HG03469 (cell line): ENCODE results near the gene ATP11A.
"Not testable (repeated sequence)": the region's sequence is repeated elsewhere in the genome, so short reads cannot be mapped to it uniquely, and the experiment has no call there.

Experiments used
- ATAC-seq: cut with Tn5 transposase; IDR thresholded peaks from one replicate; pipeline ENCODE4 v1.9.1; 2021; ENCODE audit warnings: mild to moderate bottlenecking, moderate library complexity, moderate number of reproducible peaks; ENCODE audit not compliant: unreplicated experiment

ATP11A gene

DNA sequence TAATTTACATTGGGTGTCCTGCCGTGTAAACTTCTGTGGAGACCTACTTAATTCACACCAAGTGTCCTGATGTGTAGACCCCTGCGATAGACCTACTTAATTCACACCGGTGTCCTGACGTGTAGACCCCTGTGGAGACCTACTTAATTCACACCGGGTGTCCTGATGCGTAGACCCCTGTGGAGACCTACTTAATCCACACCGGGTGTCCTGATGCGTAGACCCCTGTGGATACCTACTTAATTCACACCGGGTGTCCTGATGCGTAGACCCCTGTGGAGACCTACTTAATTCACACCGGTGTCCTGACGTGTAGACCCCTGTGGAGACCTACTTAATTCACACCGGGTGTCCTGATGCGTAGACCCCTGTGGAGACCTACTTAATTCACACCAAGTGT, 97.0 kb downstream of the ATP11A start:
- ATAC-seq = not testable (repeated sequence)

DNA sequence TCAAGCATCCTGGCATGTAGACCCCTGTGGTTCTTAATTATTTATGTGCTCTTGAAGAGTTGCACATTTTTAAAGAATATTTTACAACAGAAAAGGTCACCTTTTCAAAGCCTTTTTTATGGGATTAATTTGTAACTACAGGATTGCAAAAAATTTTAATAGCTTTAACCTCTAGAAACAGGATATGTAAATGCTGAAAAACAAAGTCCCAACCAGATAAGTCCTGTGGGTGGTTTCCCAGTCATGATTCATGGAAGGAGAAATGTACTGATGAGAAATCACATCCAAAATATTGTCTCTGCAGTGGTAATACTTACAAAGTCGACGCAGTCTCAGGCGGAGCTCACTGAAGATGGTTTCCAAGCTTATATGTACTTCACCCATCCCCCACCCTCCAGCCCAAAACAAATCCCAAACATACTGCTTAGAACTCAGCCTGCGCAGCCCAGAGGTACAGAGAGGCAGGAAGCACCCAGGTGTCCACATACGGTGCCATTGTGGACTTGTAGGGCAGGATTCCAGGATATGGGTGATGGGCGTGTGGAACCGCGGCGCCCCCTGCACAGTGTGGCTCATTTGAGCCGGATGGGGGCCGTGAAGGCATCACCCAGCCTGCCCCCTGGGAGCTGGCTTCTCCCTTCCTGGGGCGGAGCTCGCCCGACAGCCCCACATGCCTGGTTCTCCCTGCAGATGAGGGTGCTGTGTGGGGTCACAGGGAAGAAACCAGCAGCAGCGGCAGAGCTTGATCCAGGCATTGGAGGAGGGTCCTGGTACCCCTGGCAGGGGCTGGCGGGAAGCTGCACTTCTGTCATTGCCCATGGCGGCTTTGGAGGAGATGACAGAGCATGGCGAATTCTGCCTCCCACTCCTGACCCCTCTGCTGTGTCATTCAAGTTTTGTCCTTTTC, 101.2 kb downstream of the ATP11A start:
- ATAC-seq = no peak

DNA sequence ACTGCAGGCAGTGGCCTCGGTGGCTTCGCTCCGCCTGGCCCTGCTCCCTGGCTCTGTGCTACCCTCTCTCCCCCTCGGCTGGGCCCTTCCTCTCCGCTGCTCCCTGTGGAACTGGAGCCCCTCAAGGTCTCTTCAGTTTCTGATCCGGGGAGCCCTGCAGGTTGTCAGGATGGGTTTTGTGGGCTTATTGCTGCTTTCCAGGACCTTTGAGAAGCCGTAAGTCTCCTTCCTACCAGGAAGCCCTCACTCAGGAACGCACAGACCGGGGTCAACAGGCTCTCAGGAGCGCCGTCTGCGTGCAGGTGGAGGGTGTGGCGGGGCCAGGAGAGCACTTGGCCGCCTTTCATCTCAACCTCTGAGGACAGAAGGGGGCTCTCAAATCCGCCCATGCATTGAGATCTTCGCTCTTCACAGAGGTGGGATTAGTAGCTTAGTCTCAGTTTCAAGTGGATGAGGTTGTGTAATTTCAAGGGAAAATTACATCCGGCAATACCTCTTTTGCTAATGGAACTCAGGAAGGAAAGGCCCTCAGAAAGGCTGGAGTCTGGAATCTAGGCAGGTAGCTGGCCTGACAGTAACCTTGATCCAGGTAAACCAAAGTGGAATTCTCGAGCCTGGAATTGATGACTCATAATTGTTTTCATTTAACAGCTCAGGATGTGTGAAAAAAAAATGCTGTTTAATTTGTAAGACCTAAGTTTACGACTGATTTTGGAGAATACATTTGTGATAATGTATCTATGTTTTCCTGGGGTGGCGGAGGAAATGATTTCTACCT, 102.0 kb downstream of the ATP11A start:
- no peak for ATAC-seq

DNA sequence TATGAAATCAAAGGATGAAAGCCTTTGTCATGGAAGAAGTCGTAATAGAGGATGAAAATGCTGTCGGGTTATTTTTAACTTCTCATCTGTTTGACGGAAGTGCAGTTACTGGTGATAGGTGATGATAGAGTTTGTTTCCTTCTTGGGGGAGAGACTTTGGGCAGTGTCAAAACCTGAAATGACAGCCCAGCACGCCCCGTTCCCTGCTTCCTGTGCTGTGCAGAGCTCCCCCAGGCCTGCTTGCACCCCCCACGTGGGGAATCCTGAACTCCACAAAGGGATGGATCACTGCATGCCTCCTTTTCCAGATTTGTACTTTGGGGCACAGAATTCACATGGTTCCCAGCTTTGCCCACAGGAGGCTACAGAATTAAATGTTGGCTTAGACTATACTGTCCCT, 102.7 kb downstream of the ATP11A start:
- no peak for ATAC-seq

DNA sequence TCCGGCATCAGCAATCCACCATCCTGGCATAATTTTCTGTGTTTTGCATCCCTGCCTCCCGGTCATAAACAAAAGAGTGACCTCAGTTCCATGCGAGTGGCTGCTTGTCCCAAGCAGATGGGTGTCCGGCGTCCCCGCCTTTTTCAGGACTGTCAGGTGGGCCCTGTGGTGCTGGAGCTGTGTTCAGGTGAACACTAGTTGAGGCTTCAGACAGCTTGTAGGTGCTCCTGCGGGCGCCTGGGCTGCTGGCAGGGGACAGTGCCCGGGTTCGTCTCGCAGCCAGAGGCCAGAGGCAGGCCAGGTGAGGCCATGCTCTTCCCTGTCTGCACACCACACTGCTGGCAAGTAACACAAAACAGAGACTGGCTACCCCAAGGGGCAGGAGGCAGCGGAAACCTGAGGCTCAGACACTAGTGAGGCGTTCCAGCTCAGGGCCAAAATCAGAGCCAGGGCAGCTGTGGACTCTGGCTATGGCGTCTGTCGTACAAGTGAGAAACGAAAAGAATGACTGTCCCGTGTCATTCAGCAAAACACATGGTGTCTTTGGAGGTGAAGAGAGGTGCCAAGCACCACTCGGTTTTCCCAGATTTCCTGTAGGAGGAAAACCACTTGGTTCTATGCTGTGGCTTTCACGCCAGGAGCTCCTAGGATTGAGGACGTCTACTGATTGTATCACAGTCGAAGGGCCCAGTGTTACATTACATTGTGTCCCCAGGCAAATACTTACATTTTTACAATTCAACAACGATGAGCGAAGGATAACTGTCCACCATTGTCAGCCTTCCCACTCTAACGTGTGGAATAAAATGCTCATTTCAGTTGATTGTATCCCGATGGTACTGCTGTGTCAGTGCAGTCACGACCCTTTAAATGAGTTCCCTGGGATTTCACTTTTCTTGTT, 104.0 kb downstream of the ATP11A start:
- ATAC-seq = no peak

DNA sequence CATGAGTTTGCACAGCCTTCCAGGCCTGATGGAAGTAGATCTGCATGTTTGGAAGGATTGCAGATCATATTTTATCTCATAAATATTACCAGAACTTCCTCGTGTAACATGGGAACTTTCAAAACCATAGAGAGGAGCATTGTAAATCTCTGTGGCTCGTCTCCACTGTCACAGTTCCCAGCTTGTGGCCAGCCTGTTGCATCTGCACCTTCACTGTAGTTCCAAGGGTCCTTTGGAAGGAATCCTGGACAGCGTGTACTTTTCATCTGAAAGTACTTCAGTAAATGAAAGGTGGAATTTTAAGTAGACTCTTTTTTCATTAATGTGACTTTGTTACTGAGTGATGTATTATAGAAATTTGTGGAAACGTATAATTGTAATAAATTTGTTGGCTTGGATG, 105.4 kb downstream of the ATP11A start:
- ATAC-seq = no peak

DNA sequence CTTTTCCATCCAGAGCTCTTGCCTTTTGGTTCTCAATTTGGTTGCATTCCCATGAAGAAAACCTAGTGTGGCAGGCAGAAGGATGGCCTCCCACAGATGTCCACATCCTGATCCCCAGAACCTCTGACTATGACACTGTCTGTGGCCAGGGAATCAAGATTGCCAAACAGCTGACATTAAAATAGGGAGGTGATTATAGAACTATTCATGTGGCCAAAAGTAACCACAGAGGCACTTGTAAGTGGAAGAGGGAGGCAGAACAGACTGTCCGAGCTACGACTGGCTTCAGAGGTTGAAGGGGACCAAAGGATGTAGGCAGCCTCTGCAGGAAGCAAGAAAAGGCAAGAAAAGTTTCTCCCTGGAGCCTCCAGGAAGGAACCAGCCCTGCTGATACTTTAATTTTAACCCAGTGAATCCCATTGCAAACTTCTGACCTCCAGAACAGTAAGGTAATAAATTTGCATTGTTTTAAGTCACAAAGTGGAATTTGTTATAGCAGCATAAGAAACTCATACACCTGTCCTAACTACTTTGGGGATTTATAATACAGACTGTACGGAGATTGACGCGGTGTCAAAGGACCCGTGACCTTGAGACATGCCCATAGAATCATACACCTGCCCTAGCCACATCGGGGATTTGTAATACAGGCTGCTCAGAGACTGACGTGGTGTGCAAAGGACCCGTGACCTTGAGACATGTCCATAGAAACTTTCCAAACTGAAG, 106.5 kb downstream of the ATP11A start:
- no peak for ATAC-seq

DNA sequence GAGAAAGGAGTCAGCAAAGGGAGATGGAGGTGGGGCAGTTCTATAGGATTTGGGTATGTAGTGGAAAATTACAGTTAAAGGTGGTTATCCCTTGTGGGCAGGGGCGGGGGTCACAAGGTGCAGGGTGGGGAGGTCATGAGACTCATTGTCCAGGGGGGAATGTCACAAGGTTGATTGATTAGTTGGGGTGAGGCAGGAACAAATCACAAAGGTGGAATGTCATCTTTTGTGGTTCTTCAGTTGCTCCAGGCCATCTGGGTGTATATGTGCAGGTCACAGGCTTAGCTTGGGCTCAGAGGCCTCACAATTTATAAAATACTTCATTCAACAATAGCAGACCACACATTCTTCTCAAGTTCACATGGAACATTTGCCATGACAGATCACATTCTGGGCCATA, 109.6 kb downstream of the ATP11A start:
- no peak for ATAC-seq

DNA sequence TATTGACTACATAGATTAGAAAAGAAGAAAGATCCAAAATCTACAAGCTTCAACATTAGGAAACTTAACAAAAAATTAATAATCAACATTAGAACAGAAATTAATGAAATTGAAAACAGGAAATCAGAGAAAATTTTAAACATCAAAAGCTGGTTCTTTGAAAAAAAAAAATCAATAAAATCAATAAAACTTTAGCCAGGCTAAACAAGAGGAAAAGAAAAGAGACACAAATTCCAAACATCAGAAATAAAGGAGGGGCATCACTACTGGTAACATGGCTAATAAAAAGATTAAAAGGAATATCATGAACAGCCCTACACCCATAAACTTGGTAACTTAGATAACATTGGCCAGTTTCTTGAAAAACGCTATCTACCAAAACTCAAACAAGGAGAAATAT, 110.2 kb downstream of the ATP11A start:
- ATAC-seq = no peak

DNA sequence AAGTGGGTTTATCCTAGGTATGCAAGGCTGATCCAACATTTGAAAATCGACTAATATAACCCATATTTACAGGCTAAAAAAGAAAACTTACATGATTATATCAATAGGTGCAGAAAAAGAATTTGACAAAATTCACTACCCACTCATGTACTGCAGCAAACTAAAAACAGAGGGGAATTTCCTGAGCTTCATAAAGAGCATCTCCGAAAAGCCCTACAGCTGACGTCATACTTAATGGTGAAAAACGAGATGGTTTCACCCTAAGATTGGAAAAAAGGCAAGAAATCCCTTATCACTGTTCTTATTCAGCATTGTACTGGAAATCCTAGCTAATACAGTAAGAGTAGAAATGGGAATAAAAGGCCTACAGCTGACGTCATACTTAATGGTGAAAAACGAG, 111.0 kb downstream of the ATP11A start:
- ATAC-seq = not testable (repeated sequence)

DNA sequence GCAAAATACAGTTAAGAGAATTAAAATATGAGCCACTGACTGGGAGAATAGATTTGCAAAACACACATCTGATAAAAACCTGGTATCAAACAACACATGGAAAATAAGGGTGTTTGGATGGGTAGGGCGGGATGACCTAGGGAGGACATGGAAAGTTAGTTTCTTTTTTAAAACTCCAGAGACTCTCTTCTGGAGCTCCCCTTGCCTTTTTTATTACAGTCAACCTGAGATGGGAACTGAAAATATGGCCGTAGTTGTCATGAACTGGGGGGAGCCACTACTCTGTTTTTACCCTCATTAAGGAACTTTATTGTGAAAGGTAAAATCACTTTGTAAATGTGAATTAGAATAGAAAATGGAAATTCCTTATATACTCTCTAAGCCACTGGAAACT, 113.0 kb downstream of the ATP11A start:
- no peak for ATAC-seq

DNA sequence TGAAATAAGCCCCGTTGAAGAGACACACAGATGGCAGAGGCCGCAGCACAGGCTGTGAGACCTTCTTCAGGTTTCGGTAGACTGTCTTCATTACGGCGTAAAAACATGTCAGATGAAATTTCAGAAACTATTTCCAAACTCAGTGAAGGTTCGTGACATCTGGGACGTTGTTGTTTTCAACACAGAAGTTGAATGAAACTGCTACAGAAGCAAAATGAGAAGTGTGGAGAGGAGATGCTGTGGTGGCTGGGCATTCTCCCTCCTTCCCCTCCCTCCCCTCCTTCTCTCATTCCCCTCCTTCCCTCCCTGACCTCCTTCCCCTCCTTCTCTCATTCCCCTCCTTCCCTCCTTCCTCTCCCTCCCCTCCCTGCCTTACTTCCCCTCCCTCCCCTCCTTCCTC, 113.6 kb downstream of the ATP11A start:
- ATAC-seq = peak; percentile 40

DNA sequence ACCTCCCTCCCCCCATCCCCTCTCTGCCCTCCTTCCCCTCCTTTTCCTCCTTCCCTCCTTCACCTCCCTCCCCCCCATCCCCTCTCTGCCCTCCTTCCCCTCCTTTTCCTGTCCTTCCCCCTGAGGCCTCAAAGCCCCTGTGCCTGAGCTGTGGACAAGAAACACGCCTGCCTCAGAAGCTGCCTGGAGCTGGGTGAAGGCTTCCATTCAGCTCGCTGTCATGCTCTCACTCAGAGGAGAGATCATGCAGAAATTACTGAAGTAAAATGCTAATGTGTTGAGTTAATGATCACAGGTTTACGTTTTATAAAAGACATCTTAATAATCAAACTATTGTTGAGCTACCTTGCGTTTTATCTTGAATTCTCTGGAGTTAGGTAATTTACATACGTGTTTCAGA, 114.5 kb downstream of the ATP11A start:
- no peak for ATAC-seq

DNA sequence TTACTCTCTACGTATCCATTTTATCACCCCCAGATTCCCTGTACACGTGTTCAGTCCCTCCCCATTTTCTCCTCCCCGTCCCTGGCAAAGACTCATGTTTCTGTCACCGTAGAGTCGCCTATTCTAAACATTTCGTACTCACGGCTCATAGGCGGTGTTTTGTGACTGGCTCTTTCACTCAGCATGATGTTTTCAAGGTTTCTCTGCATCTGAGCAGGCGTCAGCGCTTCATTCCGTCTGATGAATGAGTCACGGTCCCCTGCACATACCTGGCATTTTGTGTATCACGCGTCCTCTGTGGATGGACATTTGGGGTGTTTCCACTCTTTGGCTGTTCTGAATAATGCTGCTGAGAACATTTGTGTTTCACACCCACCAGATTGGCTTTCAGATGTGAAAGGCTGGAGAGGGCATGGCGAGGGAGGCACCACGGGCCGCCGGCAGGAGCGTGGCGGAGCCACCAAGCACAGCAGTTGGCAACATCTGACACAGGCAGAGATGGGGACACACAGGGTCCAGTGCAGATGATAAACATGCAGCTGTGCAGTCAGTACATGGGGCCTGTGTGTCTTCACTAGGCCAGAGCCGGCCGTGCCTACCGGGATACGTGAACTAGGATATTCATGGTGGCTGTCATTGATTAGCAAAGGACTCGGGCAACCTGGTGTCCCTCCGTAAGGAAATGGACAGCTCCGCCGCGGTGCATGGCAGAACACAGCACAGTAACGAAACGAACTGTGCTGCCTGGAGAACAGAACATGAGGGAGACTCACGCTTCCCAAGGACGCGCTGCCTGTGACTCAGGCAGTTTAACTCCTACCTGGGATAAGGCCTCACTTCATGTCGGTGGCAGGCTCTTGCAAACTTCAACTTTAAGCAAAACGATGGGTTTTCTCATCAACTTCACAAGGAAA, 117.2 kb downstream of the ATP11A start:
- no peak for ATAC-seq

DNA sequence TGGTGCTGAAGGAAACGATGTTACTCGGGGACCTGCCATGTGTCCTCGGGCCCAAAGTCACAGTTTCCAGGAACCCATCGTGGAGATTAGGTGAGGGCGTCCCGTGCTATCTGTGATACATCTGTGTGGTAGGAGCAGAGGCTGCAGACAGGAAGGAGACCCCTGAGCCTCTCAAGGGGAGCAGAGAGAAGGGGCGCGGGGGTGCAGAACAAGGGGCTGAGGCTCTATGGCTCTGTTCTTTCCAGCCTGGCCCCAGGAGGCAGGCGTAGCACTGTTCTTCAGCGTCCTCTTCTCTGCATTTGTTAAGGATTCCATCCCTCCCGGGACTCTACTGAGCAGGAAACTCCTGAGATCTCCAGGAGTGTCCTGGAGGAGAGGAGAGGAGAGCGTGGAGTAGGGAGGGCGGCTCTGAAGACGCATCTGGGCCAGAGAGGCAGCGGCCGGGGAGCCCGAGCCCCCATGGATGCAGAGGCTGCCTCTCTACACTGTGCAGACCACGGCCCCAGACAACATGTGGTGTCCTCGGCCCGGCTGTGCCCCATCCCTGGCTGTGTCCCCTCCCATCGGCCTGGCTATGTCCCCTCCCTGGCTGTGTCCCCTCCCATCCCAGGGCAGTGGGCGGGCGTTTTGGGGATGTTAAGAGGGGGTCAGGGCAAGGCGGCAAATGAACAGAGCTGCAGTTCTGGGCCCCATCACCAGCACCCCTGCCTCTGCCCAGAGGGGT, 118.0 kb downstream of the ATP11A start:
- ATAC-seq = no peak

DNA sequence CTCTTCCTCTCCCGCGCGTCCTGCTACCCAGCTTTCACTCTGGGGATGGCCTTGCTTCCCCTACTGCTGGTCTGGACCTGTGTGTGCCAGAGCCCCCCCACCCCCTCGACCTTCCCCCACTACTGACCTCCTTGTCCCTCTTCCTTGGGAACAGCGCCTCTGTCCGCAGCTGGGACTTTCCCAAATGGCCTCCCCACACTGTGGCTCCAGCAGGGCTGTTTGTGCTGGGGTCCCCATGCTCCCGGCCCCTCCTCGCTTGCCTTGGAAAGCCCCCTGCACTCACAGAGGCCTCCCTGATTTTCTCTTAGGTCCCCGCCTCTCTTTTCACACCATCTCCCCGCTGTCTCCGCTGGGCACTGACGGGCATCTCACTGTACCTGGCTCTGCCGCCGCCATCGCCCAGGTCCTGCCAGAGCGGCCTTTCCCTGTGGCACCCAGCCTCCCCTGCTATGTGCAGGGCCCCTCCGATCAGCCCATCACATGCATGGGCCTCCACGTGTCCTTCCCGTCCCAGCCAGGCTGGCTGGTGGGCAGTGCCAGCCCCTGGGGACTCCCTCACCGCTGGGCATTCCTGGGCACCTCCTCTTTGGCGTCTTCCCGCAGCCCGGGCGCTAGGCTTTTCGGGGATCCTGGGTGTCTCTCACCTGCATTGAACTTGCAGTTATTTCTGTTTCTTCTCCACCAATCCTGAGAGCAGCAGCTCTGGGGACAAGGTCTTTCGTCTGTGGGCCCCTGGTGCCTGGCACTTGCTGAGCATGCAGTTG, 118.7 kb downstream of the ATP11A start:
- no peak for ATAC-seq

DNA sequence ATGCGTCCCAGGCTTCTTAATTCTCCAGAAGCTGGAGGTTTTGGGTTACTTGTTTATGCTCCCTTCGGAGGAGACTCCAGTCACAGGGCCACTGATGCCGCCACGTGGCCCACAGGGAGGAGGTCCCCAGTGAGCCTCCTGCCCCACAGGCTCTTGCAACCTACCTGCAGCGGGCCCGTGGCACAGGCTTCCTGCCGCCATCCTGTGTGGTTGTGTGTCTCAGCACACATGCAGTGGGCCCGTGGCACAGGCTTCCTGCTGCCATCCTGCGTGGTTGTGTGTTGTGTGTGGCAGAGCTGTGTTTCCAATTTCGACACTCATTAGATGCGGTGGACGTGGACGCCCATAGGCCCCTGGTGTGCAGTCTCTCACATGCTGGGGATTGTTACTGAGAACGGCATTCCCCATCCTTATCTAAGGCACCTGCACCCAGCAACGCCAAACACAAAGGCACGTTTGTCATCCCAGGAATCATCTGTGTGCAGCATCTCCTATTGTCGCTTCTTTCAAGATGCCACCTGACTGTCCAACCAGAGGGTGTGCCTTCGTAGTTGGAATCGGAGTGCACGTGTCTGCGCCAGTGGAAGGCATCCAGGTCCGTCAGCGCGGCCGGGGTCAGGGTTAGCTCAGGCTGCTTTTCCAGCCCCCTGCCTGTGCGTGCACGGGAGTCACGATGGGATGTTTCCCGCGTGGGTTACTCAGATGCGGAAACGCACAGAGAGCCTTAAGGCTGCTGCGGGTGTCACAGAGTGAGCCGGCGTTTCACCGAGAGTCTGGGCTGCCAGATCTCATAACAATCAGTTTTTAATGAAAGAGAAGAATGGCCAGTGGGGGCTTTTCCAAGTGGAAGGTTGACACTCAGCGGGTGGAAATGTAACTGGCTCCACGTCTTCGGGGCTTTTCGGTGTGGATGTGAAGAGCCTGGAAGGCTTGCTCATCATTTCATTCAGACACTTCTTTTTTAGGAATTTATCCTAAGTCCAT, 119.8 kb downstream of the ATP11A start:
- no peak for ATAC-seq
